ENCODE measurements around the gene DSCAML1.
"Not testable (repeated sequence)": the region's sequence is repeated elsewhere in the genome, so short reads cannot be mapped to it uniquely, and the experiment has no call there.

The DSCAML1 gene

DNA sequence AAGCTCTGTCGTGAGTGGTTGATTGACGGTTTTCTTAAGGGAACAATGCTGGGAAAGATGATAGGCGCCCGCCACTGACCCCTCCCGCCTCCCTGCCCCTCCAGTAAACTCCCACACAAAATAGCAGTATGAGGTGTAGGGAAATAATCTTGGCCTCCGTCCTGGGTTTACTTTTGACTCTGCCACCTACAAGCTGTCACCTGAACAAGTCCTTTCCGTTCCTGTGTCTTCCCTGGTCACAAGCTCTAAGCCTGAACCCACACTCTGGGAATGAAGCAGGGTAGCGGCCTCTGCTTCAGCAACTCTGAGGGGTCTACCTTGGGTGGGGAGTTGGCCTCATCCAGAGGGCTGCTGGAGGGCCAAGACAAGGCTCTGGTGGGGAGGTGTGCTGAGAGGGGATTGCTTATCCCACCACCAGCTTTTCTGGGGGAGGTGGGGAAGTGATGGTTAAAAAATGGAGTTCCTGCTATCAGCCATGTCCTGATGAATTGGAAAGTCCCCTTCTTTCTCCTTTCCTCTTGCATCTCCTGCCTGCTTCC, 381.6 kb downstream of the DSCAML1 start:
- DNase-seq: no peak

DNA sequence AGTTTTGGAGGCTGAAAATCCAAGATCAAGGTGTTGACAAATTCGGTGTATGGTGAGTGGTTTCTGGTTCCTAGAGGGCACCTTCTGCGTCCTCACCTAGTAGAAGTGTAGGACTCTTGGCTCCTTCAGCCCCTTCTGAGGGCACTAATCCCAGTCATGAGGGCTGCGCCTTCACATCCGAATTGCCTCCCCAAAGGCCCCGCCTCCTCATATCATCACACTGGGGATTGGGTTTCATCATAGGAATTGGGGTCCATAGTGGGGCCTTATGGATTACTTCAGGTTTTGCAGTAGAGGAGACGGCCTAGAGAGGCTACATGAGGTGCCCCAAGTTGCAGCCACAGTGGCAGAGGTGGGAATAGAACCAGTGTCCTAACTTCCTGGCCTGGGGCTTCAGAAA, 382.3 kb downstream of the DSCAML1 start:
- DNase-seq: no peak

DNA sequence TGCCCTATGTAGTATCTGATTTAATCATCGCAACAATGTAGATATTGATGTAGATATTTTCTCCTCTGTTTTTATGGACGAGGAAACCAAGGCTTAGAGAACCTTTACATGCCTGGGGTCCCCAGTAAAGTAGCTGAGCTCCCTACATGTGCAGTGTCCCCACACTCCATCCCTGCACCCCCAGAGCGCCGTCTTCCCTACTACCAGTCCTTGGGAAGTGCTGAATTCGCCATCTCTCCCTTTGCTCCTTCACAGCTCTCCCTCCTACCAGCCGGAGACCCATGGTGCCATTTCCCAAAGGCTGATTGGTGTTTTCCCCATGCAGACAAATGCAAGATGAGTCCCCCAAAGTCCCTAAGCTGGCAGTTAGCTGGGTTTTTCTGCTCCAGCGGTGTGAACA, 383.4 kb downstream of the DSCAML1 start:
- DNase-seq: no peak

DNA sequence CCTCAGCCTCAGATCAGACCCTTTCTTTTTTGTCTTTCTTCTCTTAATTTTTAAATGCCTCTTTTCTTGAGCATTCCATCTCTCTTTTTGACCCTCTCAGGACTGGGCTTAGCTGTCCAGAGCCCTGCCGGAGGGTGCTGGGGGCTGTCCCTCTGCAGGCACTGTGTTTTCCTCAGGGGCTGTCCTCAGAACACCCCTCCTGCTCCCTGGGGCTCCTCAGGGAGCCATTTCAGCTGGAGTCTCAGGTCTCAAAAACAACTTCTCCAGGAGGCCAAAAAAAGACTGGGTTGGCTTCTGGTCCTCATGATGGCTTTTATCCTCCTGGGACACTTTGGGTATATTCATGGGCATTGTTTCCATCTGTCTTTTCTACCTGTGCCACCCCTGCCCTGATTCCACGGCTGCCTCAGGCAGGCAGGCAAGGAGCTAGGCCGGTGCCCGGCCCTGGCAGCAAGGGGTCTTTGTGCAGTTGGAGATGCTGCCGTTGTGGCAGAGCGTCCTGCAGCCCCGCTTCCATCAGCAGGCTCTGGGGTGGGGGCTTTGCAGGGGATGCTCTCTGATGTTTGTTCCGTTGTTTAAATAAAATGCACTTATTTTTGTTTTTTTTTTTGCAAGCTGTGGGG, 384.3 kb downstream of the DSCAML1 start:
- DNase-seq: no peak

DNA sequence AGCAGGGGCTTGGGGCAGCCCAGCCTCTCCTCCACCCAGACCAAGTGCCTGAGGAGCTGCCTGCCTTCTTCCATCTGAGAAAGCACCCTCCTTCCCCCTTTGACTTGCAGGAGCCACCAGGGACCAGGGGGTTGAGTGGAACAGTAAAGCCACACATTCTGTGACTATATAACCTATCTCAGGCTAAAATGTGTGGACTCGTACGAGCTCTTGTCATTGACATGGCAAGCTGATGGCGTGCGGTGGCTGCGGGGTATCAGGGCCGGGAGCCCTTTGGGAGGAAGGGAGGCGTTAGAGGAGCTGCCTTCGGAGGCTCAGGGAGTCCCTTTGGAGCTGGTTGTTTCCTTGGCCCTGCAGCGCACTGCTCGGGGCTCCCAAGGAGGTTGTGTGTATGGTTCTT, 384.8 kb downstream of the DSCAML1 start:
- DNase-seq: no peak

DNA sequence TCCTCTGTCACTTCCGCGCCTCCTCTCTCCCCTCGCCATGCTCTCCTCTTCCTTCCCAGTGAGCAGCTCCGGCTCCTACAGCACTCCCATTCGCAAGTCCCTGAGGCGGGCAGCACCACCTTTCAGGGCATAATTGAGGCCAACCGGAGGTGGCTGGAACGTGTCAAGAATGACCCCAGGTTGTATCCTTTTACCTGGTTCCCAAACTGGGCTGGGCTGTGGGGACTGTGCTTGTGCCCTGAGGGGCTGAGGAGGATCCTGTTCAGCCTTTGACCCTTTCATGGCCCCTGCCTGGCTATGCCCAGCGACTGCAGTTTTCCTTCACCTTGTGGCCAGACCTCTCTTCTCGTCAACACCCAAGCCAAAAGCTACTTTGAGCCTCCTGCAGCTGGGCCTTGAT, 385.3 kb downstream of the DSCAML1 start:
- DNase-seq: no peak

DNA sequence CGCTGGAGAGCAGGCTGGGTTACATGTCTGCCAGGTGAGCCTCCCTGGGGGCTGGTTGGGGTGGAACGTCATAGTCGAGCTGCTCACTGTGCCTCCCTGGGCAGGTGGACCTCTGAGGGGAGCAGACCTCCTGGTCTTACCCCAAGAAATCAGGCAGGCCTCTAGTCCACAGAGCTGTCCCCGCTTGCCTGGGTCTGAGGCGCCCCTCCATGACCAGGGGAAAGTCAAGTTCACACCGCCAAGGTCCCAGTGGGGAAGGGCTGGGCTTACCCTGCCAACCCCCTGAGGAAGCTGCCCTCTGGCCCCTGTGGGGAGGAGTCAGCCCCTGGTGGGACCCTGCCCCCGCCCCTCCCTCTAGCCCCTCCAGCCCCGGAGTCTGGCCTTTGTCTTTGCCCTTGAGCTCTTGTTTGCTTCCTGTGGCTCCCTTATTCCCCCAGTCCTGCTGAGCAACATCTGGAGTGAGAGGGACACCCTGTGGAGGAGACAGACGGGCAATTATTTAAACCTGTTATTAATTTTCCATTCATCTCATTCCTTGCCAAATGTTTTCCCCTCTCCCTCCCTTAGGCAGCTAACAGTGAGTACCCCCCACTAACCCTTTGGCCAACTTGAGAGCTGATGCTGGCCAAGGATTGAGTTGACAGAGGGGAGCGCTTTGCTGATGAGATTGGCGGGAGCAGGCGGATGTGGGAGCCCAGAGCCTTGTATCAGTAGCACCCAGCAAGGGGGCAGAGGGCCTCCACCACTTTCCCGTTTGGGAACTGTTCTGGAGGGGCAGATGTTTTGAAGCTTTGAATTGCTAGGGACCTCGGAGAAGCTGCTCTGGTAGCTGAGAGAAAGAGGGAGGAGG, 385.9 kb downstream of the DSCAML1 start:
- no peak for DNase-seq

DNA sequence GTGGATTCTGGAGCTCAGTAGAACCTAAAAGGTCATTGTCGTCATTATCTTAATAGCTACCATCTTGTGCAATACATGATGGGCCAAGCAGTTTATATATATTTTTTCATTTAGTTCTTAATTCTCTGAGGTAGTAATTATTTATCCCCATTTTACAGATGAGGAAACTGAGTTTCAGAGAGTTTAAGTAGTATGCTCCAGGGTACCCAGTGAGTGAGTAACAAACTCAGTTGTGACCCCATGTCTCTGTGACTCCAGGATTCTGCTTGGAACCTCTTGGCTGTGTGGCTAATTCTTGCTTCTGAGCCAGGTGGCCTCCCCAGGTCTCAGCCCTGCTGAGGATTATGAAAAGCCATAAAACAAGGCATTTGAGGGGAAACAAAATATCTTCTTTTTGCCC, 386.8 kb downstream of the DSCAML1 start:
- DNase-seq: no peak

DNA sequence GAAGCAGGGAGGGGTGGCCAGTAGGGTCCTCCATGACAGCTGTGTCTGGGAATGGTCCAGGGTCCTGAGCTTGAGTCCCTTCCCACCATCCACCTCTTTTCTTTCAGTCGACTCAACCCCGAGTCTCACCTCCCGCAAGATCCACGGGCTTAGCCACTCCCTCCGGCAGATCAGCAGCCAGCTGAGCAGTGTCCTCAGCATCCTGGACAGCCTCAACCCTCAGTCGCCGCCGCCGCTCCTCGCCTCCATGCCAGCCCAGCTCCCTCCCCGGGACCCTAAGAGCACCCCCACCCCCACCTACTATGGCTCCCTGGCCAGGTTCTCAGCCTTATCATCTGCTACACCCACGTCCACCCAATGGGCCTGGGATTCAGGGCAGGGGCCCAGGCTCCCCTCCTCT, 387.5 kb downstream of the DSCAML1 start:
- no peak for DNase-seq

DNA sequence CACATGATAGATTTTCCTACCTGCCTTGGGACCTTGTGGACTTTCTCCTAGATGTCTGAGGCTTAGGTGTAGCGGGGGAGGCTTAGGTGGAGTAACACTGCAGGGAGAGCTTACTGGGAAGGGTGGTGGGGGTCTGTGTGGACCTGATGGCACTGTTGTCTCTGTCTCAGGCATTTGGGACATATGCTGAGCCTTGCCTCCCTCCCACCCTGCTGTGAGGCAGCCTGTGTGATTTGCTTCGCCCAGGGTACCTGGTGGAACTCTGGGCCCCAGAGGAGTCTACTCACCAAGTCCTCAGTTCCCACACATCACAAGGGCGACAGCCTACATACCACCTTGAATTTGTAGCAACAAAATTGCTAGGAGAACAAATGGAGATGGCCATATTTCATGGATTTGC, 388.7 kb downstream of the DSCAML1 start:
- no peak for DNase-seq

DNA sequence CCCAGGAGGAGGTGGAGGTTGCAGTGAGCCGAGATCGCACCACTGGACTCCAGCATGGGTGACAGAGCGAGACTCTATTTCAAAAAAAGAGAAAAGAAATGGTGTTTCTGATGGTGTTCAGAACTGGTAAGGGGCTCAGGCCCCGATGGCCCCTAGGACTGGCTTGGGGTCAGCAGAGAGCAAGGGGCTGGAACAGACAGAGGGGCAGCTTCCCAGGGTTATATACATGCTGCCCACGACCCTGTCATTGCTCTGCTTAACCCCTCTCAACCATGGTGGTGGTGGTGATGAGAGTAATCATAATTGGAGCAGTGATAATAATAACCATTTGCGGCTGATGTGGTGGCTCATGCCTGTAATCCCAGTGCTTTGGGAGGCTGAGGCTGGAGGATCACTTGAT, 390.0 kb downstream of the DSCAML1 start:
- DNase-seq: no peak

DNA sequence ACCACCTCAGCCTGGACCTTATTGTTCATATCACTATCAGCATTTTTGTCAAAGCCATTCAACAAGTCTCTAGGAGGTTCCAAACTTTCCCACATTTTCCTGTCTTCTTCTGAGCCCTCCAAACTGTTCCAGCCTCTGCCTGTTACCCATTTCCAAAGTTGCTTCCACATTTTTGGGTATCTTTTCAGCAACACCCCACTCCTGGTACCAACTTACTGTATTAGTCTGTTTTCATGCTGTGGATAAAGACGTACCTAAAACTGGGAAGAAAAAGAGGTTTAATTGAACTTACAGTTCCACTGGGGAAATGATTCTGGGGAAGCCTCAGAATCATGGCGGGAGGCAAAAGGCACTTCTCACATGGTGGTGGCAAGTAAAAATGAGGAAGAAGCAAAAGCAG, 391.1 kb downstream of the DSCAML1 start:
- not testable (repeated sequence) for DNase-seq

DNA sequence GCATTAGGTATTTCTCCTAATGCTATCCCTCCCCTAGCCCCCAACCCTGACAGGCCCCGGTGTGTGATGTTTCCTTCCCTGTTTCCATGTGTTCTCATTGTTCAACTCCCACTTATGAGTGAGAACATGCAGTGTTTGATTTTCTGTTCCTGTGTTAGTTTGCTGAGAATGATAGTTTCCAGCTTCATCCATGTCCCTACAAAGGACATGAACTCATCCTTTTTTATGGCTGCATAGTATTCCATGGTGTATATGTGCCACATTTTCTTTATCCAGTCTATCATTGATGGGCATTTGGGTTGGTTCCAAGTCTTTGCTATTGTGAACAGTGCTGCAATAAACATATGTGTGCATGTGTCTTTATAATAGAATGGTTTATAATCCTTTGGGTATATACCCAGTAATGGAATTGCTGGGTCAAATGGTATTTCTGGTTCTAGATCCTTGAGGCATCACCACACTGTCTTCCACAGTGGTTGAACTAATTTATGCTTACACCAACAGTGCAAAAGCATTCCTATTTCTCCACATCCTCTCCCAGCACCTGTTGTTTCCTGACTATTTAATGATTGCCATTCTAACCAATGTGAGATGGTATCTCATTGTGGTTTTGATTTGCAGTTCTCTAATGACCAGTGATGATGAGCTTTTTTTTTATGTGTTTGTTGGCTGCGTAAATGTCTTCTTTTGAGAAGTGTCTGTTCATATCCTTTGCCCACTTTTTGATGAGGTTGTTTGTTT, 397.7 kb downstream of the DSCAML1 start:
- DNase-seq: not testable (repeated sequence)

DNA sequence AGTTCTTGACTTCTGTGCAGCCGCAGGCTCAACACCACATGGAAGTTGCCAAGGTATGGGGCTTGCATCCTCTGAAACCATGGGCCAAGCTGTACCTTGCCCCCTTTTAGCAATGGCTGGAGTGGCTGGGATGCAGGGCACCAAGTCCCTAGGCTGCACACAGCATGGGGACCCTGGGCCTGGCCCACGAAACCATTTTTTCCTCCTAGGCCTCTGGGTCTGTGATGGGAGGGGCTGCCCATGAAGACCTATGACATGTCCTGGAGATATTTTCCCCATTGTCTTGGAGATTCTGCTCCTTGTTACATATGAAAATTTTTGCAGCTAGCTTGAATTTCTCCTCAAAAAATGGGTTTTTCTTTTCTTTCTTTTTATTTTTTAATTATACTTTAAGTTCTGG, 398.4 kb downstream of the DSCAML1 start:
- DNase-seq: not testable (repeated sequence)

DNA sequence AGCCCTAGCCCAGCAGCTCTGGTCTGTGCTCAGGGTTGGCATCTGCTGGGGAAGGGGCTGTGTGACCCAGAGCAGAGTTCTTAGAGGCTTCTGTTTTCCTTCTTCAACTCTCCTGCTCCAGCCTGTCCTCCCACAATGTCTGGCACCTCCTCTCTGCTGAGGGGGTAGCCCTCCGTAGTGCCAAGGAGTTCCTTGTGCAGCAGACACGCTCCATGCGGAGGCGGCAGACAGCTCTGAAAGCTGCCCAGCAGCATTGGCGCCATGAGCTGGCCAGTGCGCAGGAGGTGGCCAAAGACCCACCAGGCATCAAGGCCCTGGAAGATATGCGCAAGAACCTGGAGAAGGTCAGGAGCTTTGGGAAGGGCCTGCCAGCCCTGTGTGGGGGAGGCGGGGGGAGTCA, 400.0 kb downstream of the DSCAML1 start:
- no peak for DNase-seq

DNA sequence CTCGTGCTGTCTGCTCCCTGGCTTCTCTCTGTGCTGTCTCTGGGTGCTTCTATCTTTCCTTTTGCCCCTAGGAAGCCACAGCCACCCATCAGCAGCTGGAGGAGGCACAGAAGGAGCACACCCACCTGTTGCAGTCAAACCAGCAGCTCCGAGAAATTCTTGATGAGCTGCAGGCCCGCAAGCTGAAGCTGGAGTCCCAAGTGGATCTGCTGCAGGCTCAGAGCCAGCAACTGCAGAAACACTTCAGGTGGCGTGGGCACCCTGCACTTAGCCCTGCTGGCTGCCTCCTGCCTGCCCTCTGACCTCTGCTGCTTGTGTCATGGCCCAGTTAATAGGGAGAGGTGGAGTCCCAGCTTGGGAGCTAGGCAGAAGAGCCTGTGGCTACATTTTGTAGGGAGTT, 401.5 kb downstream of the DSCAML1 start:
- DNase-seq: no peak

DNA sequence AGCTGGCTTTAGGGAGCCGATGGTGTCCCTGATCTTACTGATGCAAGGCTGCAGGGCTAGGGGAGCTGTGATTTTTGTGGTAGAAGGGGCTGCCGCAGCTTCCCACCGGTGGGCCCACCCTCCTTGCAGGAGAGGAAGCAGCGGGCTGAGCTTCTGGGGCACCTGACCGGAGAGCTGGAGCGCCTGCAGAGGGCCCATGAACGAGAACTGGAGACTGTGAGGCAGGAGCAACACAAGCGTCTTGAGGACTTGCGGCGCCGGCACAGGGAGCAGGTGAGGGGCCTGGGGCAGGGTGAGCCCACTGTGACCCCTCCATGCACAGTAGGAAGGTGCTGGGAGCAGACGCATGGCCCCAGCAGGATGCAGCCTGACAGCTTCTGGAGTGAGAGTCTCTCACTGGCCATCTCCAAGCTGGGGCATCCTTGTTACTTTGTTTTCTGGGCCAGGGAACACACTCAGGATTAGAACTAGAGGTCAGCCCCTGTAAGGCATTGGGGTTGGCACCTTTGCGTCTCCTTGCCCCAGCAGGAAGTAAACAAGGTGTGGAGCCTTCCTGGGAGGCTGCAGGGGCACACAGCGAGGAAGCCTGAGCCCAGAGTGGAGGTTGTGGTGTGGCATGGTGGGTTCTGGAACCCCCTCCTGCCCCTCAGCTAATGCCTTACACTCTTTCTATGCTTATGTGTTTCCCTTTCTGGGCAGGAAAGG, 402.6 kb downstream of the DSCAML1 start:
- DNase-seq: no peak

DNA sequence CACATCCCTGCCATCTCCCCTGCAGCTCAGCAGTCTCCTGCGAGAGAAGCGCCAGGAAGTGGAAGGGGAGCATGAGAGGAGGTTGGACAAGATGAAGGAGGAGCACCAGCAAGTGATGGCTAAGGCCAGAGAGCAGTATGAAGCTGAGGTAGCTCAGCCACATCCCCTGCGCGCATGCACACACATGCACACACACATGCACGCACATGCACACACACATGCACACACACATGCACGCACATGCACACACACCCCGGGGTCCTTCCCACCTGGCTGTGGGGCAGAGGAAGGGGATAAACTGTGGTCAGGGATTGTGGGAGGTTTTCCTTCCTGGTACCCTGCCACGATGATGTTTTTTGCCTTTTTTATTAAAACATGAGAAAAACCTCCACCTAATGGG, 404.0 kb downstream of the DSCAML1 start:
- DNase-seq: no peak

DNA sequence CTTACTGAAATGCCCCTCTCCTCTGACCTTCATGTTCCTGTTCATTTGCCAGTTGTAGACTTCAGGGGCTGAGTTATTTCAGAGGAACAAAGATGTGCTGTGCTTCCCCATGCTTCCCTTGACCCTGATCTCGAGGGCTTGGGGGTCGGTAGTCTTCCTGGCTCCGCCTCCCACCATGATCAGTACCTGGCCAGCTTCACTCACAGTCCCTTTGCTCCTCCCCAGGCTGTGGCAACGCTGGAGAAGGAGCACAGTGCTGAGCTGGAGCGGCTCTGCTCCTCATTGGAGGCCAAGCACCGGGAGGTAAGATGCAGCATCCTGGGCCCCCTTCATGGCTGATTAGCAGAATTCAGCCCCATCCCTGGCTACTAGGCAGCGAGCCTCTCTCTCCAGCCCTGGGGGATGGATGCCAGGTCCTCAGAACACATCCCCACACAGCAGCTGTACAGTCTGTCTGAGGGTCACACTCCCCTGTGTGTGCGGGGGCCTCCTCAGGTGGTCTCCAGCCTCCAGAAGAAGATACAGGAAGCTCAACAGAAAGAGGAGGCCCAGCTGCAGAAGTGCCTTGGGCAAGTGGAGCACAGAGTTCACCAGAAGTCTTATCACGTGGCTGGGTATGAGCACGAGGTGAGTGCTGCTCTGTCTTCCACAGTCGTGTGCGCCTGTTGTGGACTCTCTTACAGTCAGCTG, 404.9 kb downstream of the DSCAML1 start:
- DNase-seq: no peak

DNA sequence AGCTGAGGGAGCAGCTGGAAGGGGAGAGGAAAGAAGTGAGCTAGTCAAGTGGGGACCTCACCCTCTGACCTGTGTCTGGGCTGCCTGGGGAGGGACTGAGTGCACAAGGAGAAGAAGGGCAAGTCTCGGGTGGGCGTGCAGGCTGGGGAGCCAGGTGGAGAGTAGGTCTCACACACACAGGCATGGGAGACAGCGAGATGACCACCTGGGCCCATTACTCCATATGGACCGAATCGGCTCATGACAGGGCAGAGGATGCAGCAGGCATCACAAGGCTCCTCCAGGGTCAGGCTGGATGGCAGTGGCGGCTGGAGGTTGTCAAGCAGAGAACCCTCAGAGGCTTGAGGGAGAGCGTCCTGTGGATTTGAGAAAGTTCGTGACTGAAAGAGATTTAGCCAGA, 405.8 kb downstream of the DSCAML1 start:
- no peak for DNase-seq

DNA sequence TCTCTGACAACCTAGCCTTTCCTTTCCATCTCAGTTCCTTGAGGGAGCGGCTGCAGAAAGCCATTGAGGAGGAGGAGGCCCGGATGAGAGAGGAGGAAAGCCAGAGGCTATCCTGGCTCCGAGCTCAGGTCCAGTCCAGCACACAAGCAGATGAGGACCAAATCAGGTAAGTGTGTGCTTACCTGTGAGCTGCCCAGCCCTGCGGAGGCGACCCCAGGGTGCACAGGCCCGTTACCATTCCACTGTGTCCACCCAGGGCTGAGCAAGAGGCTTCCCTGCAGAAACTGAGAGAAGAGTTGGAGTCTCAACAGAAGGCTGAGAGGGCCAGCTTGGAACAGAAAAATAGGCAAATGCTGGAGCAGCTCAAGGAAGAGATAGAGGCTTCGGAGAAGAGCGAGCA, 406.3 kb downstream of the DSCAML1 start:
- DNase-seq: no peak

DNA sequence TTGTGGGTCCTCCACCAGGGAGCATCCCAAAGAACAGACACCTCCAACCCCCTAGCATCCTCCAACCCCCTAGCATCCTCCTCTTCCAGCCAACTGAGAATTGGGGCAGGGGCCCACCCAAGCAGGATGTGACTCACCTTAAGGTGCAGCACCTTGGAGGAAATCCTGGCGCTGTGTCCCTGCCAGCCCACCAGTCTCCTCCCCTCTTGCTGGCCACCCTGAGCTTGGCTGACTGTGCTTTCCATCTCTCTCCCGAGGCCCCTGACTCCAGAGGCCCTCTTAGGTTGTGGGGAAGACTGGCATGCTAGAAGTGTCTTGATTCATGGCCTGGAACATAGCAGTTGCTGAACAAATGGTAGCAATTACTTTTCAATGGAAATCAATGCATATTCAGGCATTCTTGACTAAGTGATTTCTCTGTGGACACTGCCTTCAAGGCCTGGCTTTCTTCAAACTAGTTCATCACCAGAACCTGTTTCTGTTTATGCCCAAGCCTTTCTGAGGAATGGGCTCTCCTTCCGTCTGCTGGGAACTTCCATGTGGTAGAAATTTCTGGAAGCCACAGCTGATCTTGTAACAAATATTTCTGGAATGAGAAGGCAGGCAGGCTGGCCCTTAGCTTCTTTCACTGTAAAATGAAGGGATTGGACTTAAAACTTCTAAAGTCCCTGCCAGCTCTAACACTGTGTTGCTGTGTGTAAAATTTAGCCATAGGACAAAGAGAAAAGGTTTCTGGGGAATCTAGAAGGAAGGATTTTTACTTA, 408.8 kb downstream of the DSCAML1 start:
- no peak for DNase-seq

Data from GOT3 (cell line).